ENCODE measurements around the gene NUDT3. TPM values are rescaled to one million over a fixed set of nuclear protein-coding genes. Genes with fewer than 3 reads are reported as not detected.

Gene NUDT3
- total RNA-seq, 1 donor from 2014 or later: 31.7 TPM

- no peaks in the 10 kb centered on the region for H3K36me3 ChIP-seq (ENCODE audit: control insufficient read depth, insufficient read depth, low read length)
- no peaks in the 10 kb centered on the region for H3K27me3 ChIP-seq (ENCODE audit: control insufficient read depth, insufficient read depth, low read length)
- no peak for DNase-seq (ENCODE audit: low read depth)
- H3K4me3 ChIP-seq (ENCODE audit: low read depth, low read length): no peak overlapping the region
- no peak for TF ChIP-seq CTCF (IDR thresholded peaks at IDR 0.05; ENCODE audit: insufficient read depth, low read length, poor library complexity, severe bottlenecking)
Observed at GRCh38 chr6:34300332-34300751, 92.1 kb downstream of the NUDT3 start.

- no peaks in the 10 kb centered on the region for H3K27me3 ChIP-seq (ENCODE audit: control insufficient read depth, insufficient read depth, low read length)
- no peak for DNase-seq (ENCODE audit: low read depth)
- no peak for TF ChIP-seq CTCF (IDR thresholded peaks at IDR 0.05; ENCODE audit: insufficient read depth, low read length, poor library complexity, severe bottlenecking)
- no peak overlapping the region for H3K4me3 ChIP-seq (ENCODE audit: low read depth, low read length)
- no peaks in the 10 kb centered on the region for H3K36me3 ChIP-seq (ENCODE audit: control insufficient read depth, insufficient read depth, low read length)
Observed at GRCh38 chr6:34298941-34299340, 93.5 kb downstream of the NUDT3 start.

GRCh38 chr6:34295721-34296120 is 96.7 kb downstream of the NUDT3 start:
- no peak for TF ChIP-seq CTCF (IDR thresholded peaks at IDR 0.05; ENCODE audit: insufficient read depth, low read length, poor library complexity, severe bottlenecking)
- Histone ChIP-seq H3K4me3 (ENCODE audit: low read depth, low read length) (no peak overlapping the region), H3K27me3 (ENCODE audit: control insufficient read depth, insufficient read depth, low read length) (no peaks in the 10 kb centered on the region), H3K36me3 (ENCODE audit: control insufficient read depth, insufficient read depth, low read length) (no peaks in the 10 kb centered on the region)
- peak; percentile 52 for DNase-seq (ENCODE audit: low read depth)

GRCh38 chr6:34292954-34293353 is 99.5 kb downstream of the NUDT3 start:
- Histone ChIP-seq H3K36me3 (ENCODE audit: control insufficient read depth, insufficient read depth, low read length) (no peaks in the 10 kb centered on the region), H3K4me3 (ENCODE audit: low read depth, low read length) (no peak overlapping the region), H3K27me3 (ENCODE audit: control insufficient read depth, insufficient read depth, low read length) (no peaks in the 10 kb centered on the region)
- TF ChIP-seq CTCF (IDR thresholded peaks at IDR 0.05; ENCODE audit: insufficient read depth, low read length, poor library complexity, severe bottlenecking): no peak
- DNase-seq (ENCODE audit: low read depth): no peak

- H3K27me3 ChIP-seq (ENCODE audit: control insufficient read depth, insufficient read depth, low read length): no peaks in the 10 kb centered on the region
- no peak overlapping the region for H3K4me3 ChIP-seq (ENCODE audit: low read depth, low read length)
- H3K36me3 ChIP-seq (ENCODE audit: control insufficient read depth, insufficient read depth, low read length): no peaks in the 10 kb centered on the region
- no peak for DNase-seq (ENCODE audit: low read depth)
- TF ChIP-seq CTCF (IDR thresholded peaks at IDR 0.05; ENCODE audit: insufficient read depth, low read length, poor library complexity, severe bottlenecking): no peak
Observed at GRCh38 chr6:34289137-34289536, 103.3 kb downstream of the NUDT3 start.

- Histone ChIP-seq H3K36me3 (ENCODE audit: control insufficient read depth, insufficient read depth, low read length) (no peaks in the 10 kb centered on the region), H3K27me3 (ENCODE audit: control insufficient read depth, insufficient read depth, low read length) (no peaks in the 10 kb centered on the region), H3K4me3 (ENCODE audit: low read depth, low read length) (no peak overlapping the region)
- TF ChIP-seq CTCF (IDR thresholded peaks at IDR 0.05; ENCODE audit: insufficient read depth, low read length, poor library complexity, severe bottlenecking): no peak
- no peak for DNase-seq (ENCODE audit: low read depth)
Observed at GRCh38 chr6:34288581-34288980, 103.9 kb downstream of the NUDT3 start.
